DOHH2 (cell line): Measurements from ENCODE around the gene IFT88.

Experiments
- H3F3A ChIP-seq: fragments of 200-600 bp; sonication (generic), shearing (Covaris generic); 2 replicates; pipeline ENCODE4 v1.6.0; 2016; ENCODE audit warnings: antibody characterized with exemption, mild to moderate bottlenecking; ENCODE audit not compliant: control insufficient read depth, insufficient read depth
- H3K27ac ChIP-seq: fragments of 200-600 bp; sonication (generic); 2 replicates; pipeline ENCODE4 v1.5.1; 2014; ENCODE audit warnings: low read depth, mild to moderate bottlenecking, low read length, moderate library complexity
- H3K27me3 ChIP-seq: fragments of 200-600 bp; sonication (generic); 2 replicates; pipeline ENCODE4 v1.6.1; 2014; ENCODE audit warnings: mild to moderate bottlenecking, low read length, mixed read lengths; ENCODE audit not compliant: control insufficient read depth
- H3K36me3 ChIP-seq: fragments of 200-600 bp; sonication (generic); 2 replicates; pipeline ENCODE4 v1.6.1; 2014; ENCODE audit warnings: mild to moderate bottlenecking, low read length, moderate library complexity, mixed read lengths; ENCODE audit not compliant: control insufficient read depth
- H3K4me1 ChIP-seq: fragments of 200-600 bp; sonication (generic); 2 replicates; pipeline ENCODE4 v1.6.1; 2014; ENCODE audit warnings: mild to moderate bottlenecking, low read length, mixed read lengths; ENCODE audit not compliant: control insufficient read depth
- H3K4me2 ChIP-seq: fragments of 200-600 bp; sonication (generic); 2 replicates; pipeline ENCODE4 v1.6.0; 2014; ENCODE audit warnings: mild to moderate bottlenecking, low read length, moderate library complexity
- H3K4me3 ChIP-seq: fragments of 200-600 bp; sonication (generic); 2 replicates; pipeline ENCODE4 v1.5.1; 2014; ENCODE audit warnings: mild to moderate bottlenecking, low read length, mixed read lengths
- H3K79me2 ChIP-seq: fragments of 200-600 bp; sonication (generic); 2 replicates; pipeline ENCODE4 v1.6.1; 2014; ENCODE audit warnings: mild to moderate bottlenecking, low read length, mixed read lengths; ENCODE audit not compliant: control insufficient read depth
- H3K9me2 ChIP-seq: fragments of 200-600 bp; sonication (generic); replicated peaks from 2 replicates; pipeline ENCODE4 v1.6.1; 2014; ENCODE audit warnings: mild to moderate bottlenecking, low read length, mixed read lengths; ENCODE audit not compliant: control insufficient read depth
- H3K9me3 ChIP-seq: fragments of 200-600 bp; sonication (generic); 2 replicates; pipeline ENCODE4 v1.6.1; 2014; ENCODE audit warnings: antibody characterized with exemption, low read length, mixed read lengths; ENCODE audit not compliant: control insufficient read depth, insufficient read depth
- H4K20me1 ChIP-seq: fragments of 200-600 bp; sonication (generic); 2 replicates; pipeline ENCODE4 v1.6.0; 2014; ENCODE audit warnings: low read depth, mild to moderate bottlenecking, antibody characterized with exemption, low read length, moderate library complexity; ENCODE audit not compliant: control insufficient read depth, insufficient read depth
- EZH2phosphoT487 ChIP-seq: fragments of 200-600 bp; sonication (generic); IDR thresholded peaks from 2 replicates; pipeline ENCODE4 v1.6.1; 2017; ENCODE audit warnings: borderline replicate concordance, mild to moderate bottlenecking, antibody characterized with exemption, low read length, moderate library complexity, mixed read lengths
- TF ChIP-seq, protein P1 (sequence below): fragments of 200-600 bp; sonication (generic); IDR thresholded peaks from one replicate; pipeline ENCODE4 v1.5.1; 2014; ENCODE audit warnings: antibody characterized with exemption, mild to moderate bottlenecking, low read depth, low read length; ENCODE audit not compliant: poor library complexity, severe bottlenecking

The IFT88 gene, protein sequence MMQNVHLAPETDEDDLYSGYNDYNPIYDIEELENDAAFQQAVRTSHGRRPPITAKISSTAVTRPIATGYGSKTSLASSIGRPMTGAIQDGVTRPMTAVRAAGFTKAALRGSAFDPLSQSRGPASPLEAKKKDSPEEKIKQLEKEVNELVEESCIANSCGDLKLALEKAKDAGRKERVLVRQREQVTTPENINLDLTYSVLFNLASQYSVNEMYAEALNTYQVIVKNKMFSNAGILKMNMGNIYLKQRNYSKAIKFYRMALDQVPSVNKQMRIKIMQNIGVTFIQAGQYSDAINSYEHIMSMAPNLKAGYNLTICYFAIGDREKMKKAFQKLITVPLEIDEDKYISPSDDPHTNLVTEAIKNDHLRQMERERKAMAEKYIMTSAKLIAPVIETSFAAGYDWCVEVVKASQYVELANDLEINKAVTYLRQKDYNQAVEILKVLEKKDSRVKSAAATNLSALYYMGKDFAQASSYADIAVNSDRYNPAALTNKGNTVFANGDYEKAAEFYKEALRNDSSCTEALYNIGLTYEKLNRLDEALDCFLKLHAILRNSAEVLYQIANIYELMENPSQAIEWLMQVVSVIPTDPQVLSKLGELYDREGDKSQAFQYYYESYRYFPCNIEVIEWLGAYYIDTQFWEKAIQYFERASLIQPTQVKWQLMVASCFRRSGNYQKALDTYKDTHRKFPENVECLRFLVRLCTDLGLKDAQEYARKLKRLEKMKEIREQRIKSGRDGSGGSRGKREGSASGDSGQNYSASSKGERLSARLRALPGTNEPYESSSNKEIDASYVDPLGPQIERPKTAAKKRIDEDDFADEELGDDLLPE

DNA sequence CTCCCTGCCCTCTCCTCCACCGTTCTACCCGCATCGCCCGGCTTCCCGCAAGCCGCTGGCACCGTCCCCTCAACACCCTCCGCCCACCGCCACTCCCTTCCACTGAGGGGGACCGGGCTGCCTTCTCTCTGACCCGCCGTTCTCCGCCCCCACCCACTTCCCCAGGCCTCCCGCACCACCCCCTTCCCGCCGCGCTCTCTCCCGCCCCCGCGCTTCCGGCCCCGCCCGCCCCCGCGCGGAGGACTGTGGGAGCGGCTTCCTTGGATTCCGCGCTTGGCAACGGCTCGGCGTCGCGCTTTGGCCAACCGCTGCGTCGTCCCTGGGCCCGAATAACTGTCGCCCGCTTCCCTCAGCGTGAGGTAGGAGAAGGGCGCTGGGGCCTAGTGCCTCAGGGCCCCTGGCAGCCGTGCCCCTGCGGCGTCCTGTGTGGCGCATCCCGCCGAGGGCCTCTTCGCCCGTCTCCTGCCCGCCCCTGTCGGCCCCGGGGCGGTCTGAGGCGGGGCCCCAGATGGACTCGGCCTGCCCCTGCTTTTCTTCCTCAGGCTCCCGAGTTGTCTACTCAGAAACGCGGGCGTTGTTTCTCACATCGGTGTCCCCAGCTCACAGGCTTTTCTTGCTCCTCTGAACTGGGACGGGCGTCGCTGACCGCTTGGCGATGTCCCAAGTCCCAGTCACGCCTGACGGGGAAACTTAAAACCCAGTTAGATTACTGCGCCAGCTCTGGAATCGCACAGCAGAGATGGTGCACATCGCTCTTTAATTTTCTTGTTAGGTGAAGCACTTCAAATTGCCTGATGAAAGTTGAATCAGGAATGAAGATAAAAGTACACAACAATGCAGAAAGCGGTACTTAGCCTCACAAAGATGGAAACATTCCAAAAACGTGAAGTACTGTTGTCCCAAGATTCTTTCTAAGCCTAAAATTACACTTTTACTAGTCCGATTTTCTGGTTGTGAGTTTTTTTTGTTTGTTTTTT, at the start of gene IFT88:
TSS of gene IFT88 (plus strand) at position 260 of the 977 bp plus-strand sequence. CDS start 7,229 bp downstream, outside the sequence.
- Histone ChIP-seq H3K27me3 (no peaks in the 10 kb centered on the region), H3F3A (peaks cover 2% of the 10 kb centered on the region; the same call in 1 of the 2 replicates), H3K79me2 (peaks cover 11% of the 10 kb centered on the region), H3K4me3 (peak within 1 kb of the TSS; percentile 98), H3K4me2 (peak within 1 kb of the TSS; percentile 98), H4K20me1 (no peaks in the 10 kb centered on the region), H3K9me3 (peaks cover 13% of the 10 kb centered on the region; the same call in 1 of the 2 replicates), H3K27ac (peak within 1 kb of the TSS; percentile 58), H3K9me2 (no peaks in the 10 kb centered on the region), H3K4me1 (peaks cover 12% of the 10 kb centered on the region), H3K36me3 (no peaks in the 10 kb centered on the region)
- TF ChIP-seq EZH2phosphoT487 = peak; percentile 49; the same call in 1 of the 2 replicates
- TF ChIP-seq, protein P1, sequence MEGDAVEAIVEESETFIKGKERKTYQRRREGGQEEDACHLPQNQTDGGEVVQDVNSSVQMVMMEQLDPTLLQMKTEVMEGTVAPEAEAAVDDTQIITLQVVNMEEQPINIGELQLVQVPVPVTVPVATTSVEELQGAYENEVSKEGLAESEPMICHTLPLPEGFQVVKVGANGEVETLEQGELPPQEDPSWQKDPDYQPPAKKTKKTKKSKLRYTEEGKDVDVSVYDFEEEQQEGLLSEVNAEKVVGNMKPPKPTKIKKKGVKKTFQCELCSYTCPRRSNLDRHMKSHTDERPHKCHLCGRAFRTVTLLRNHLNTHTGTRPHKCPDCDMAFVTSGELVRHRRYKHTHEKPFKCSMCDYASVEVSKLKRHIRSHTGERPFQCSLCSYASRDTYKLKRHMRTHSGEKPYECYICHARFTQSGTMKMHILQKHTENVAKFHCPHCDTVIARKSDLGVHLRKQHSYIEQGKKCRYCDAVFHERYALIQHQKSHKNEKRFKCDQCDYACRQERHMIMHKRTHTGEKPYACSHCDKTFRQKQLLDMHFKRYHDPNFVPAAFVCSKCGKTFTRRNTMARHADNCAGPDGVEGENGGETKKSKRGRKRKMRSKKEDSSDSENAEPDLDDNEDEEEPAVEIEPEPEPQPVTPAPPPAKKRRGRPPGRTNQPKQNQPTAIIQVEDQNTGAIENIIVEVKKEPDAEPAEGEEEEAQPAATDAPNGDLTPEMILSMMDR = no peak

- Histone ChIP-seq H3K4me1 (no peaks in the 10 kb centered on the region), H3K4me3 (no peak overlapping the region), H3K4me2 (no peak overlapping the region), H3K9me3 (no peaks in the 10 kb centered on the region), H3K79me2 (no peaks in the 10 kb centered on the region), H3F3A (no peaks in the 10 kb centered on the region), H3K36me3 (no peaks in the 10 kb centered on the region), H3K27ac (no peak overlapping the region), H3K9me2 (no peaks in the 10 kb centered on the region), H3K27me3 (0 out of 2 replicates have a peak, but pooled peaks cover 3% of the 10 kb centered on the region), H4K20me1 (no peaks in the 10 kb centered on the region)
- TF ChIP-seq EZH2phosphoT487 = no peak
- TF ChIP-seq, protein P1 = no peak
These were observed 48.3 kb upstream of the IFT88 start for GRCh38 chr13:20518660-20519100.

- no peaks in the 10 kb centered on the region for H3F3A ChIP-seq
- no peaks in the 10 kb centered on the region for H3K4me1 ChIP-seq
- no peaks in the 10 kb centered on the region for H3K9me3 ChIP-seq
- H3K27me3 ChIP-seq = 0 out of 2 replicates have a peak, but pooled peaks cover 2% of the 10 kb centered on the region
- no peaks in the 10 kb centered on the region for H3K36me3 ChIP-seq
- H3K27ac ChIP-seq = no peak overlapping the region
- no peaks in the 10 kb centered on the region for H3K9me2 ChIP-seq
- H3K4me3 ChIP-seq = no peak overlapping the region
- TF ChIP-seq EZH2phosphoT487 = no peak
- TF ChIP-seq, protein P1 = no peak
- H4K20me1 ChIP-seq = no peaks in the 10 kb centered on the region
- no peak overlapping the region for H3K4me2 ChIP-seq
- H3K79me2 ChIP-seq = no peaks in the 10 kb centered on the region
These were observed 47.1 kb upstream of the IFT88 start for GRCh38 chr13:20519875-20520274.
